ENCODE data around the gene LRRC71.

DNA sequence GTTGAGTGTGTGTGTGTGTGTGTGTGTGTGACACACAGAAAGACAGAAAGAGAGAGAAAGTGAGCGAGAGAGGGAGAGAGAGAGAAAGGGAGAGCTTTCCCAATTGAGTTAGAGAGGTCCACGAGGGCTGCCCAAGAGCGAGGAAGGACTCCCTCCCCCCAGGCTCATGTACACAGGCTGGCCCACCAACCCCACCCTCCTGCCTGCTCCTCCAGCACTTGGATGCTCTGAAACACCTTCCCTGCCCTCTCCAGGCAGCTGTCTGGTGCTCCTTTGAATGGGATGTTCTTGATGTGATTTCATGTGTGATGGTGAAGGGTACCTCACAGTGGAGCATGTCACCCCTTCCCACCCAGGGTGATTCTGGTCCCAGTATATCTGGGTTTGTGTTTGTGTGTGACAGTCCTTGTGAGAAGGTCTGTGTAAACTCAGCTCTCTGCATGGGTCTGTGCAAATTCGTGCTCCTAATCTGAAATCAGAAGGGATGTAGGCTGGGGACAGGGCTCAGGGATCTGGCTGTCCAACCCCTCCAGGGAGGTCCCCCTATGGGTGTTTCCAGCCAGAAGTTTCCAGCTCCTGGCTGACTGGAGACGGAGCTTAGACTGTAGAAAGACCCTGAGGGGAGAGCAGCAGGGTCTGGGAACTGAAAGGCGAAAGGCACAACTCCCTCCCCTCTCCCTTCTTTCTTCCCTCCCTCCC is 33.7 kb upstream of the LRRC71 start:
- TF ChIP-seq ZIC2 (tag by site-specific recombination; IDR thresholded peaks at IDR 0.05) = no peak
- TF ChIP-seq YY1 (tag by site-specific recombination; IDR thresholded peaks at IDR 0.05) = no peak
- TF ChIP-seq, protein P1, sequence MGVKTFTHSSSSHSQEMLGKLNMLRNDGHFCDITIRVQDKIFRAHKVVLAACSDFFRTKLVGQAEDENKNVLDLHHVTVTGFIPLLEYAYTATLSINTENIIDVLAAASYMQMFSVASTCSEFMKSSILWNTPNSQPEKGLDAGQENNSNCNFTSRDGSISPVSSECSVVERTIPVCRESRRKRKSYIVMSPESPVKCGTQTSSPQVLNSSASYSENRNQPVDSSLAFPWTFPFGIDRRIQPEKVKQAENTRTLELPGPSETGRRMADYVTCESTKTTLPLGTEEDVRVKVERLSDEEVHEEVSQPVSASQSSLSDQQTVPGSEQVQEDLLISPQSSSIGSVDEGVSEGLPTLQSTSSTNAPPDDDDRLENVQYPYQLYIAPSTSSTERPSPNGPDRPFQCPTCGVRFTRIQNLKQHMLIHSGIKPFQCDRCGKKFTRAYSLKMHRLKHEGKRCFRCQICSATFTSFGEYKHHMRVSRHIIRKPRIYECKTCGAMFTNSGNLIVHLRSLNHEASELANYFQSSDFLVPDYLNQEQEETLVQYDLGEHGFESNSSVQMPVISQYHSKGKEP (tag by site-specific recombination; IDR thresholded peaks at IDR 0.05) = no peak
- TF ChIP-seq, protein P2, sequence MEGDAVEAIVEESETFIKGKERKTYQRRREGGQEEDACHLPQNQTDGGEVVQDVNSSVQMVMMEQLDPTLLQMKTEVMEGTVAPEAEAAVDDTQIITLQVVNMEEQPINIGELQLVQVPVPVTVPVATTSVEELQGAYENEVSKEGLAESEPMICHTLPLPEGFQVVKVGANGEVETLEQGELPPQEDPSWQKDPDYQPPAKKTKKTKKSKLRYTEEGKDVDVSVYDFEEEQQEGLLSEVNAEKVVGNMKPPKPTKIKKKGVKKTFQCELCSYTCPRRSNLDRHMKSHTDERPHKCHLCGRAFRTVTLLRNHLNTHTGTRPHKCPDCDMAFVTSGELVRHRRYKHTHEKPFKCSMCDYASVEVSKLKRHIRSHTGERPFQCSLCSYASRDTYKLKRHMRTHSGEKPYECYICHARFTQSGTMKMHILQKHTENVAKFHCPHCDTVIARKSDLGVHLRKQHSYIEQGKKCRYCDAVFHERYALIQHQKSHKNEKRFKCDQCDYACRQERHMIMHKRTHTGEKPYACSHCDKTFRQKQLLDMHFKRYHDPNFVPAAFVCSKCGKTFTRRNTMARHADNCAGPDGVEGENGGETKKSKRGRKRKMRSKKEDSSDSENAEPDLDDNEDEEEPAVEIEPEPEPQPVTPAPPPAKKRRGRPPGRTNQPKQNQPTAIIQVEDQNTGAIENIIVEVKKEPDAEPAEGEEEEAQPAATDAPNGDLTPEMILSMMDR (tag by site-specific recombination; IDR thresholded peaks at IDR 0.05) = no peak
- TF ChIP-seq YY2 (tag by site-specific recombination; IDR thresholded peaks at IDR 0.05) = no peak
- TF ChIP-seq MEIS1 (CRISPR knock-in tag; IDR thresholded peaks at IDR 0.05; ENCODE audit: borderline replicate concordance) = no peak
- no peak for TF ChIP-seq ZNF175 (tag by site-specific recombination; IDR thresholded peaks at IDR 0.05)
- no peak for TF ChIP-seq RBAK (tag by site-specific recombination; IDR thresholded peaks at IDR 0.05)
- TF ChIP-seq, protein P3, sequence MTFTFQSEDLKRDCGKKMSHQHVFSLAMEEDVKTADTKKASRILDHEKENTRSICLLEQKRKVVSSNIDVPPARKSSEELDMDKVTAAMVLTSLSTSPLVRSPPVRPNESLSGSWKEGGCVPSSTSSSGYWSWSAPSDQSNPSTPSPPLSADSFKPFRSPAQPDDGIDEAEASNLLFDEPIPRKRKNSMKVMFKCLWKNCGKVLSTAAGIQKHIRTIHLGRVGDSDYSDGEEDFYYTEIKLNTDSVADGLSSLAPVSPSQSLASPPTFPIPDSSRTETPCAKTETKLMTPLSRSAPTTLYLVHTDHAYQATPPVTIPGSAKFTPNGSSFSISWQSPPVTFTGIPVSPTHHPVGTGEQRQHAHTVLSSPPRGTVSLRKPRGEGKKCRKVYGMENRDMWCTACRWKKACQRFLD (tag by site-specific recombination; IDR thresholded peaks at IDR 0.05) = no peak
- no peak for TF ChIP-seq ZNF184 (tag by site-specific recombination; IDR thresholded peaks at IDR 0.05)
- TF ChIP-seq HOXA7 (CRISPR knock-in tag; IDR thresholded peaks at IDR 0.05; ENCODE audit: borderline replicate concordance) = no peak
- no peak for TF ChIP-seq ZNF311 (tag by site-specific recombination; IDR thresholded peaks at IDR 0.05; ENCODE audit: borderline replicate concordance)
- no peak for TF ChIP-seq ZNF549 (tag by site-specific recombination; IDR thresholded peaks at IDR 0.05)
